ENCODE results near the gene FADS2.

Gene FADS2

DNA sequence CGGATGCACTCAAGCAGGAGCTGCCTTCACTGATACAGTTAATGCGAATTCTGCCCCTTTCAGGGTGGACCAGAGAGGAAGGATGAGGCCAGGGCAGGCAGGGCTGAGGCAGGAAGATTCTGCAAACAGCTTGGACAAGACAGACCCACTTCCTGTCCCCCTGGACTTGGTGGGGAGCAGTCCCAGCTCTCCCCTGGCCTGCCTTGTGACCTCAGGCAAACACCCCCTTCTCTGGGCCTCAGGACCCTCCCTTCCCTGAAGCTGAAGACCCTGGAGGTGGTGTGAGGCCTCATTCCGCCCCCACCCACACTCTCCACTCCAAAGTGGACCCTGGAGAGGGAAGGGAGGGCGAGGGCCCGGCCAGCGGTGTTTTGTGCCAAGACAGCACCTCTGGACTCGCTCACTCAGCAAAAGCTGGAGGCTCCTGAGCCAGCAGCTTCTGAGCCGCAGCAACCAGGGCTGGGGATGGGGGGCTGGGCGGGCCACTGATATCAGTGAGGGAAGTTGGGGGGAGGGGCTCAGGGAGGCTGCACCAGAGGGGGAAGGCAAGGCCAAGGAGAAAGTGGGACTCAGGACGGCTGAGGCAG is 80.7 kb downstream of the FADS2 start:
- Histone ChIP-seq H3K27ac (ENCODE audit: low read depth, low read length) (no peak overlapping the region), H4K12ac (ENCODE audit: low read depth, low read length) (no peak overlapping the region), H2BK5ac (ENCODE audit: low read depth, low read length, poor library complexity) (no peak overlapping the region), H3K18ac (ENCODE audit: low read length) (no peak overlapping the region), H4K8ac (ENCODE audit: low read depth, low read length) (no peak overlapping the region), H4K91ac (ENCODE audit: low read depth, low read length) (no peak overlapping the region), H2BK12ac (ENCODE audit: low read length) (no peak overlapping the region), H3K27me3 (ENCODE audit: insufficient read depth, low read length) (no peaks in the 10 kb centered on the region), H3K4me2 (ENCODE audit: low read length) (no peak overlapping the region), H2AK5ac (ENCODE audit: low read length) (no peak overlapping the region), H3K23ac (ENCODE audit: low read length) (no peak overlapping the region), H3K79me1 (ENCODE audit: low read length) (no peaks in the 10 kb centered on the region), H3K4me1 (ENCODE audit: control insufficient read depth in 1 of 2, insufficient read depth in 2 of 2, low read length in 2 of 2) (peaks cover 0 to 3% of the 10 kb centered on the region in 2 experiments), H3K14ac (ENCODE audit: low read length) (no peak overlapping the region), H3K9ac (ENCODE audit: low read length) (no peak overlapping the region), H3K4ac (ENCODE audit: low read depth, low read length) (no peak overlapping the region), H3K9me3 (ENCODE audit: insufficient read depth, low read depth, low read length) (no peaks in the 10 kb centered on the region), H3K36me3 (ENCODE audit: control insufficient read depth in 1 of 2, insufficient read depth in 2 of 2, low read length in 2 of 2) (no peaks in the 10 kb centered on the region), H2AFZ (ENCODE audit: insufficient read depth, low read length, poor library complexity) (no peak overlapping the region), H3K4me3 (ENCODE audit: low read depth, low read length) (no peak overlapping the region), H2BK120ac (ENCODE audit: insufficient read depth, low read length, poor library complexity) (no peak overlapping the region), H3K79me2 (ENCODE audit: control insufficient read depth, insufficient read depth, low read length, poor library complexity) (no peaks in the 10 kb centered on the region)
- no CpG with 5 or more reads among the region's 10 CpGs for WGBS (ENCODE audit: extremely low coverage, insufficient coverage, insufficient read length)
- no peak for DNase-seq

GRCh38 chr11:61910187-61911127 is 82.4 kb downstream of the FADS2 start:
- DNase-seq: no peak
- no peak overlapping the region for H3K27ac ChIP-seq (ENCODE audit: low read depth, low read length)
- no peak overlapping the region for H2BK120ac ChIP-seq (ENCODE audit: insufficient read depth, low read length, poor library complexity)
- no CpG with 5 or more reads among the region's 13 CpGs for WGBS (ENCODE audit: extremely low coverage, insufficient coverage, insufficient read length)
- H2BK12ac ChIP-seq (ENCODE audit: low read length): no peak overlapping the region
- H3K14ac ChIP-seq (ENCODE audit: low read length): no peak overlapping the region
- no peak overlapping the region for H2BK5ac ChIP-seq (ENCODE audit: low read depth, low read length, poor library complexity)
- no peak overlapping the region for H4K91ac ChIP-seq (ENCODE audit: low read depth, low read length)
- no peak overlapping the region for H2AFZ ChIP-seq (ENCODE audit: insufficient read depth, low read length, poor library complexity)
- H3K4ac ChIP-seq (ENCODE audit: low read depth, low read length): no peak overlapping the region
- no peak overlapping the region for H3K4me3 ChIP-seq (ENCODE audit: low read depth, low read length)
- H3K4me2 ChIP-seq (ENCODE audit: low read length): no peak overlapping the region
- no peaks in the 10 kb centered on the region for H3K27me3 ChIP-seq (ENCODE audit: insufficient read depth, low read length)
- no peaks in the 10 kb centered on the region for H3K36me3 ChIP-seq (ENCODE audit: control insufficient read depth in 1 of 2, insufficient read depth in 2 of 2, low read length in 2 of 2)
- no peak overlapping the region for H3K9ac ChIP-seq (ENCODE audit: low read length)
- H3K9me3 ChIP-seq (ENCODE audit: insufficient read depth, low read depth, low read length): no peaks in the 10 kb centered on the region
- no peak overlapping the region for H3K23ac ChIP-seq (ENCODE audit: low read length)
- H2AK5ac ChIP-seq (ENCODE audit: low read length): no peak overlapping the region
- no peaks in the 10 kb centered on the region for H3K79me2 ChIP-seq (ENCODE audit: control insufficient read depth, insufficient read depth, low read length, poor library complexity)
- no peak overlapping the region for H3K18ac ChIP-seq (ENCODE audit: low read length)
- no peak overlapping the region for H4K8ac ChIP-seq (ENCODE audit: low read depth, low read length)
- peaks cover 0 to 3% of the 10 kb centered on the region in 2 experiments for H3K4me1 ChIP-seq (ENCODE audit: control insufficient read depth in 1 of 2, insufficient read depth in 2 of 2, low read length in 2 of 2)
- H4K12ac ChIP-seq (ENCODE audit: low read depth, low read length): no peak overlapping the region
- H3K79me1 ChIP-seq (ENCODE audit: low read length): no peaks in the 10 kb centered on the region

GRCh38 chr11:61911128-61911700 is 83.1 kb downstream of the FADS2 start:
- Histone ChIP-seq H4K12ac (ENCODE audit: low read depth, low read length) (no peak overlapping the region), H3K79me1 (ENCODE audit: low read length) (no peaks in the 10 kb centered on the region), H3K9ac (ENCODE audit: low read length) (no peak overlapping the region), H3K27me3 (ENCODE audit: insufficient read depth, low read length) (no peaks in the 10 kb centered on the region), H2BK5ac (ENCODE audit: low read depth, low read length, poor library complexity) (no peak overlapping the region), H3K18ac (ENCODE audit: low read length) (no peak overlapping the region), H3K4ac (ENCODE audit: low read depth, low read length) (no peak overlapping the region), H2AFZ (ENCODE audit: insufficient read depth, low read length, poor library complexity) (no peak overlapping the region), H3K27ac (ENCODE audit: low read depth, low read length) (no peak overlapping the region), H3K79me2 (ENCODE audit: control insufficient read depth, insufficient read depth, low read length, poor library complexity) (no peaks in the 10 kb centered on the region), H2BK120ac (ENCODE audit: insufficient read depth, low read length, poor library complexity) (no peak overlapping the region), H3K36me3 (ENCODE audit: control insufficient read depth in 1 of 2, insufficient read depth in 2 of 2, low read length in 2 of 2) (no peaks in the 10 kb centered on the region), H3K4me1 (ENCODE audit: control insufficient read depth in 1 of 2, insufficient read depth in 2 of 2, low read length in 2 of 2) (peaks cover 0 to 3% of the 10 kb centered on the region in 2 experiments), H3K4me2 (ENCODE audit: low read length) (no peak overlapping the region), H3K14ac (ENCODE audit: low read length) (no peak overlapping the region), H3K23ac (ENCODE audit: low read length) (no peak overlapping the region), H4K8ac (ENCODE audit: low read depth, low read length) (no peak overlapping the region), H2BK12ac (ENCODE audit: low read length) (no peak overlapping the region), H3K4me3 (ENCODE audit: low read depth, low read length) (no peak overlapping the region), H3K9me3 (ENCODE audit: insufficient read depth, low read depth, low read length) (no peaks in the 10 kb centered on the region), H4K91ac (ENCODE audit: low read depth, low read length) (no peak overlapping the region), H2AK5ac (ENCODE audit: low read length) (no peak overlapping the region)
- WGBS (ENCODE audit: extremely low coverage, insufficient coverage, insufficient read length): no CpG with 5 or more reads among the region's 7 CpGs
- DNase-seq: no peak

GRCh38 chr11:61911701-61912529 is 83.8 kb downstream of the FADS2 start:
- H3K18ac ChIP-seq (ENCODE audit: low read length): no peak overlapping the region
- no peak overlapping the region for H2BK120ac ChIP-seq (ENCODE audit: insufficient read depth, low read length, poor library complexity)
- no peak overlapping the region for H4K12ac ChIP-seq (ENCODE audit: low read depth, low read length)
- H3K9ac ChIP-seq (ENCODE audit: low read length): no peak overlapping the region
- H2BK12ac ChIP-seq (ENCODE audit: low read length): no peak overlapping the region
- H3K9me3 ChIP-seq (ENCODE audit: insufficient read depth, low read depth, low read length): no peaks in the 10 kb centered on the region
- peaks cover 6% of the 10 kb centered on the region for H3K27me3 ChIP-seq (ENCODE audit: insufficient read depth, low read length)
- H3K79me1 ChIP-seq (ENCODE audit: low read length): no peaks in the 10 kb centered on the region
- WGBS (ENCODE audit: extremely low coverage, insufficient coverage, insufficient read length): no CpG with 5 or more reads among the region's 17 CpGs
- no peak overlapping the region for H2BK5ac ChIP-seq (ENCODE audit: low read depth, low read length, poor library complexity)
- no peak overlapping the region for H3K4me3 ChIP-seq (ENCODE audit: low read depth, low read length)
- DNase-seq: no peak
- H3K27ac ChIP-seq (ENCODE audit: low read depth, low read length): no peak overlapping the region
- no peak overlapping the region for H2AFZ ChIP-seq (ENCODE audit: insufficient read depth, low read length, poor library complexity)
- H4K91ac ChIP-seq (ENCODE audit: low read depth, low read length): no peak overlapping the region
- H2AK5ac ChIP-seq (ENCODE audit: low read length): no peak overlapping the region
- H4K8ac ChIP-seq (ENCODE audit: low read depth, low read length): no peak overlapping the region
- no peak overlapping the region for H3K23ac ChIP-seq (ENCODE audit: low read length)
- no peak overlapping the region for H3K4me2 ChIP-seq (ENCODE audit: low read length)
- no peak overlapping the region for H3K4ac ChIP-seq (ENCODE audit: low read depth, low read length)
- no peaks in the 10 kb centered on the region for H3K36me3 ChIP-seq (ENCODE audit: control insufficient read depth in 1 of 2, insufficient read depth in 2 of 2, low read length in 2 of 2)
- H3K79me2 ChIP-seq (ENCODE audit: control insufficient read depth, insufficient read depth, low read length, poor library complexity): no peaks in the 10 kb centered on the region
- peaks cover 0 to 4% of the 10 kb centered on the region in 2 experiments for H3K4me1 ChIP-seq (ENCODE audit: control insufficient read depth in 1 of 2, insufficient read depth in 2 of 2, low read length in 2 of 2)
- no peak overlapping the region for H3K14ac ChIP-seq (ENCODE audit: low read length)
